GM19452 (cell line): ENCODE results near the gene SLC44A2.

Experiments
- ATAC-seq: cut with Tn5 transposase; IDR thresholded peaks from one replicate; pipeline ENCODE4 v1.9.1; 2021; ENCODE audit not compliant: unreplicated experiment

The SLC44A2 gene

GRCh38 chr19:10680545-10681135 is 55.3 kb downstream of the SLC44A2 start:
- ATAC-seq: no peak

GRCh38 chr19:10681658-10682057 is 56.3 kb downstream of the SLC44A2 start:
- no peak for ATAC-seq

- ATAC-seq: no peak
These were observed 57.2 kb downstream of the SLC44A2 start for GRCh38 chr19:10682397-10683063.

GRCh38 chr19:10683064-10683426 is 57.7 kb downstream of the SLC44A2 start:
- ATAC-seq: no peak

GRCh38 chr19:10683582-10683981 is 58.2 kb downstream of the SLC44A2 start:
- ATAC-seq: no peak

GRCh38 chr19:10685210-10685609 is 59.9 kb downstream of the SLC44A2 start:
- no peak for ATAC-seq

- no peak for ATAC-seq
These were observed 60.8 kb downstream of the SLC44A2 start for GRCh38 chr19:10686193-10686592.

GRCh38 chr19:10686661-10687517 is 61.5 kb downstream of the SLC44A2 start:
- ATAC-seq: no peak

GRCh38 chr19:10687518-10688288 is 62.4 kb downstream of the SLC44A2 start:
- ATAC-seq: no peak

GRCh38 chr19:10688545-10689280 is 63.4 kb downstream of the SLC44A2 start:
- no peak for ATAC-seq

- no peak for ATAC-seq
These were observed 65.0 kb downstream of the SLC44A2 start for GRCh38 chr19:10690341-10690781.

GRCh38 chr19:10691178-10691881 is 66.0 kb downstream of the SLC44A2 start:
- ATAC-seq: no peak

- ATAC-seq: no peak
These were observed 66.5 kb downstream of the SLC44A2 start for GRCh38 chr19:10691883-10692282.

GRCh38 chr19:10692673-10693264 is 67.4 kb downstream of the SLC44A2 start:
- ATAC-seq: no peak
